K562 (cell line): Measurements from ENCODE around the gene UFC1. TPM values are rescaled to one million over a fixed set of nuclear protein-coding genes. Genes with fewer than 3 reads are reported as not detected.
A peak's percentile ranks its signal among the peaks of the same experiment; 100 is the strongest.

ENCODE experiments used
- ATF7 ChIP-seq: fragments of 450-650 bp; IDR thresholded peaks from 2 replicates; pipeline ENCODE4 v1.7.1; 2014; ENCODE audit warnings: mild to moderate bottlenecking, moderate library complexity
- CCNT2 ChIP-seq: IDR thresholded peaks from 2 replicates; pipeline ENCODE4 v1.6.1; 2011; ENCODE audit warnings: borderline replicate concordance, low read depth, mild to moderate bottlenecking, moderate library complexity, mixed read lengths, low read length; ENCODE audit not compliant: insufficient read length; ENCODE audit errors: extremely low read depth
- DIDO1 ChIP-seq: fragments of 450-650 bp; IDR thresholded peaks from 2 replicates; pipeline ENCODE4 v1.6.1; 2016; ENCODE audit warnings: low read depth, missing biosample characterization, missing genetic modification characterization
- E2F3 ChIP-seq: fragments of 250-450 bp; sonication (Bioruptor Pico); IDR thresholded peaks from 2 replicates; pipeline ENCODE4 v1.4.0; 2020; ENCODE audit warnings: mild to moderate bottlenecking
- ERF ChIP-seq: fragments of 450-650 bp; formaldehyde crosslinking; IDR thresholded peaks from 2 replicates; pipeline ENCODE4 v1.4.0; 2020; ENCODE audit warnings: mild to moderate bottlenecking, mixed read lengths
- HEY1 ChIP-seq: fragments of 250-450 bp; sonication (Bioruptor Pico); IDR thresholded peaks from 2 replicates; pipeline ENCODE4 v1.5.0; 2020; ENCODE audit warnings: mild to moderate bottlenecking, moderate library complexity, borderline replicate concordance
- HNRNPL ChIP-seq: fragments of 200-400 bp; formaldehyde crosslinking; IDR thresholded peaks from 2 replicates; pipeline ENCODE4 v1.6.1; 2017; ENCODE audit warnings: low read depth, mild to moderate bottlenecking, low read length
- MAFG ChIP-seq: fragments of 450-650 bp; conservative IDR thresholded peaks from 2 replicates; pipeline ENCODE4 v1.6.1; 2016; ENCODE audit warnings: missing genetic modification characterization, missing compliant biosample characterization
- NCOA1 ChIP-seq: fragments of 450-650 bp; IDR thresholded peaks from 2 replicates; pipeline ENCODE4 v1.6.1; 2016; ENCODE audit warnings: low read depth
- PTBP1 ChIP-seq: fragments of 200-400 bp; formaldehyde crosslinking; IDR thresholded peaks from 2 replicates; pipeline ENCODE4 v1.6.1; 2017; ENCODE audit warnings: low read depth, low read length
- TRIM24 ChIP-seq, 2 experiments: fragments of 450-650 bp; IDR thresholded peaks; 2 replicates each; pipeline ENCODE4 v1.6.1; 2016
- YY1 ChIP-seq, 3 experiments: IDR thresholded peaks; 2 replicates each; pipeline ENCODE4 v1.6.1; 2011; ENCODE audit warnings: low read length in 2 of 3, mild to moderate bottlenecking in 2 of 3, moderate library complexity in 2 of 3, borderline replicate concordance in 1 of 3, control low read depth in 1 of 3, low read depth in 1 of 3; ENCODE audit not compliant: insufficient read depth in 3 of 3, insufficient replicate concordance in 2 of 3, control insufficient read depth in 1 of 3, insufficient read length in 1 of 3; ENCODE audit errors: extremely low read depth in 1 of 3
- ZNF133 ChIP-seq: fragments of 250-450 bp; sonication (Bioruptor Pico); IDR thresholded peaks from 2 replicates; pipeline ENCODE4 v1.4.0; 2020; ENCODE audit warnings: mild to moderate bottlenecking
- ZNF134 ChIP-seq: fragments of 250-450 bp; sonication (Bioruptor Pico); conservative IDR thresholded peaks from 2 replicates; pipeline ENCODE4 v1.4.0; 2020
- ZNF143 ChIP-seq: sonication (generic); formaldehyde crosslinking; IDR thresholded peaks from 2 replicates; pipeline ENCODE4 v1.9.0; 2022; ENCODE audit warnings: mild to moderate bottlenecking, missing genetic modification reagents
- ZNF444 ChIP-seq: fragments of 250-450 bp; sonication (Bioruptor Pico); IDR thresholded peaks from 2 replicates; pipeline ENCODE4 v1.4.0; 2020; ENCODE audit warnings: mild to moderate bottlenecking, moderate library complexity
- ZNF583 ChIP-seq: fragments of 250-450 bp; sonication (Bioruptor Pico); IDR thresholded peaks from 2 replicates; pipeline ENCODE4 v1.4.0; 2020
- ZNF584 ChIP-seq: fragments of 200-800 bp; sonication (Bioruptor generic); IDR thresholded peaks from 2 replicates; pipeline ENCODE4 v1.6.1; 2016; ENCODE audit warnings: low read depth, mild to moderate bottlenecking, missing genetic modification characterization, missing compliant biosample characterization
- ZNF699 ChIP-seq: fragments of 250-450 bp; sonication (Bioruptor Pico); IDR thresholded peaks from 2 replicates; pipeline ENCODE4 v1.8.0; 2021; ENCODE audit warnings: mild to moderate bottlenecking, moderate library complexity; ENCODE audit not compliant: insufficient replicate concordance
- polyA plus RNA-seq, 8 experiments: library from polyadenylated mRNA; depleted of rRNA in 4 of 8; stranded (reverse) in 5 of 8; unstranded in 3 of 8; fragments of >200 nt; fragmentation: Nextera tagmentation in 2 of 8; fragmentation: Illumina TruSeq in 1 of 8; extraction: Ambion mirVana in 2 of 8; extraction: Trizol in 1 of 8; gene quantifications; 2 replicates each; pipeline versions ENCODE4 v1.2.1 to v1.2.3, GENCODE V29; 2011 to 2014; ENCODE audit warnings: inconsistent platforms in 1 of 8, missing spikeins in 1 of 8
- total RNA-seq, 7 experiments: library from RNA; depleted of rRNA in 6 of 7; stranded (reverse); fragments of >200 nt in 6 of 7; fragmentation: Illumina TruSeq in 2 of 7; extraction: Trizol in 2 of 7; gene quantifications; 2 replicates each; pipeline versions ENCODE4 v1.2.1 to v1.2.3, GENCODE V29; 2011 to 2021; ENCODE audit warnings: low replicate concordance in 1 of 7
- TF ChIP-seq, protein P1 (sequence below), 2 experiments: IDR thresholded peaks in 1 of 2; conservative IDR thresholded peaks in 1 of 2; 2 replicates each; pipeline ENCODE4 v1.6.1; 2016; ENCODE audit warnings: low read depth in 2 of 2, mild to moderate bottlenecking in 1 of 2, missing compliant biosample characterization in 1 of 2, missing genetic modification characterization in 1 of 2, moderate library complexity in 1 of 2
- TF ChIP-seq, protein P2 (sequence below): fragments of 450-650 bp; formaldehyde crosslinking; IDR thresholded peaks from 2 replicates; pipeline ENCODE4 v1.4.0; 2020; ENCODE audit warnings: mild to moderate bottlenecking, mixed read lengths
- TF ChIP-seq, protein P3 (sequence below): fragments of 450-650 bp; conservative IDR thresholded peaks from 2 replicates; pipeline ENCODE4 v1.6.1; 2016; ENCODE audit warnings: missing genetic modification characterization, low read depth, mild to moderate bottlenecking, missing compliant biosample characterization, moderate library complexity

The UFC1 gene
- total and polyA plus RNA-seq, 9 of the 15 experiments (the other 6 are each of a cell fraction or from before 2014, with no cell fraction given): 92.8 to 220 (median 161) TPM

DNA sequence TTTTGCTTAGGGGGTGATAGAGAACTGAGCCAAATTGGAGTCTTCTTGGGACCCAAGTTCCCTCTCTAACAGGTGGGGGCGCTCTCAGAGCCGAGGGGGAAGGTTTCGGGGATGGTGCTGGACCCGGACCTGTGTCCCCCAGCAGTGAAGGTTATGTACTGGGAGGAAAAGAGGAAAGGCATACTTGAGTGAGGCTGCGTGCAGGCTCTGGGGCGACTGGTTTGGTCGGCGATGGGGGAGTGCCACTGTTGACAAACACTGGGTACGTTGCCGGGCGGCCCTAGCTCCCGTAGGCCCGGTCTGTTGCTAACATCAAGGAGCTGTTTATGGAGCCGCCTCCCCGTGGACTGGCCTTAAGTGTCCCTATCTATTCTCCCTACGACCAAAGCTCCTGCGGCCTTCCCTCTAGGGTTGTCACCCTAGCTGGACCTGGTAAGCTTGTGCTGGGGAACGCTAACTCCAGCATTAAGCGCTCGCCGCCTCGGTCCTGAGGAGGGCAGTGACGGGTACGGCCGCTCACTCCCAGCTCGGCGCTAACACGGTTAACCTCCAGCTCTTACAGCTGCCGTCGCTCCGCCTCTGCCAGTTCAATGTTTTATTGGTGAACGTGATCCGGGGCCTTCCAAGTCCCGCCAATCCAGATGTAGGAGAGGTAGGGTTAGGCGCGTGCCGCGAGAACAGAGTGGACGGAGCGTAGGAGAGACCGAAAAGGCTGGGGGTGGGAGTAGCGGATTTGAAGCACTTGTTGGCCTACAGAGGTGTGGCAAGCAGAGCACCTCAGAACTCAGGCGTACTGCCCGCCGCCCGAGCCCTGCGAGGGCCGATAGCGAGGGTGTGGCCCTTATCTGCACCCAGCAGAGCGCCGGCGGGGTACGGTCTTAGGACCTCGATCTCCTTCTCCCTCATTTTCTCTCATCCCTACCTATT is 12.2 kb downstream of the UFC1 start, which contains the start of gene PPOX (continued):
- TF ChIP-seq, protein P1, sequence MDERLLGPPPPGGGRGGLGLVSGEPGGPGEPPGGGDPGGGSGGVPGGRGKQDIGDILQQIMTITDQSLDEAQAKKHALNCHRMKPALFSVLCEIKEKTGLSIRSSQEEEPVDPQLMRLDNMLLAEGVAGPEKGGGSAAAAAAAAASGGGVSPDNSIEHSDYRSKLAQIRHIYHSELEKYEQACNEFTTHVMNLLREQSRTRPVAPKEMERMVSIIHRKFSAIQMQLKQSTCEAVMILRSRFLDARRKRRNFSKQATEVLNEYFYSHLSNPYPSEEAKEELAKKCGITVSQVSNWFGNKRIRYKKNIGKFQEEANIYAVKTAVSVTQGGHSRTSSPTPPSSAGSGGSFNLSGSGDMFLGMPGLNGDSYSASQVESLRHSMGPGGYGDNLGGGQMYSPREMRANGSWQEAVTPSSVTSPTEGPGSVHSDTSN (CRISPR knock-in tag; IDR thresholded peaks at IDR 0.05; ENCODE audit: low read depth): no peak
- TF ChIP-seq, protein P1 (tag; conservative IDR thresholded peaks at IDR 0.05; ENCODE audit: low read depth): no peak
- TF ChIP-seq YY1 (IDR thresholded peaks at IDR 0.05; ENCODE audit: borderline replicate concordance in 1 of 3, control insufficient read depth in 1 of 3, extremely low read depth in 1 of 3, insufficient read depth in 3 of 3, insufficient read length in 1 of 3, insufficient replicate concordance in 2 of 3, low read depth in 1 of 3, low read length in 2 of 3) (peak in 1 of 3 experiments; percentile 32), ATF7 (peak; percentile 87), ZNF134 (CRISPR knock-in tag) (no peak), PTBP1 (no peak), ZNF583 (CRISPR knock-in tag) (no peak), MAFG (tag) (no peak), ERF (CRISPR knock-in tag) (no peak; the same call in 1 of the 2 replicates), ZNF143 (no peak), E2F3 (no peak), NCOA1 (peak; percentile 89), ZNF584 (CRISPR knock-in tag) (no peak), ZNF133 (CRISPR knock-in tag) (no peak), TRIM24 (IDR thresholded peaks at IDR 0.05) (peak; percentile 79 to 89), ZNF444 (CRISPR knock-in tag) (no peak), DIDO1 (no peak), HNRNPL (no peak), ZNF699 (CRISPR knock-in tag) (no peak), CCNT2 (peak; percentile 100), HEY1 (CRISPR knock-in tag) (no peak)
- TF ChIP-seq, protein P2, sequence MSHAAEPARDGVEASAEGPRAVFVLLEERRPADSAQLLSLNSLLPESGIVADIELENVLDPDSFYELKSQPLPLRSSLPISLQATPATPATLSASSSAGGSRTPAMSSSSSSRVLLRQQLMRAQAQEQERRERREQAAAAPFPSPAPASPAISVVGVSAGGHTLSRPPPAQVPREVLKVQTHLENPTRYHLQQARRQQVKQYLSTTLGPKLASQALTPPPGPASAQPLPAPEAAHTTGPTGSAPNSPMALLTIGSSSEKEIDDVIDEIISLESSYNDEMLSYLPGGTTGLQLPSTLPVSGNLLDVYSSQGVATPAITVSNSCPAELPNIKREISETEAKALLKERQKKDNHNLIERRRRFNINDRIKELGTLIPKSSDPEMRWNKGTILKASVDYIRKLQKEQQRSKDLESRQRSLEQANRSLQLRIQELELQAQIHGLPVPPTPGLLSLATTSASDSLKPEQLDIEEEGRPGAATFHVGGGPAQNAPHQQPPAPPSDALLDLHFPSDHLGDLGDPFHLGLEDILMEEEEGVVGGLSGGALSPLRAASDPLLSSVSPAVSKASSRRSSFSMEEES (CRISPR knock-in tag): no peak
- TF ChIP-seq, protein P3, sequence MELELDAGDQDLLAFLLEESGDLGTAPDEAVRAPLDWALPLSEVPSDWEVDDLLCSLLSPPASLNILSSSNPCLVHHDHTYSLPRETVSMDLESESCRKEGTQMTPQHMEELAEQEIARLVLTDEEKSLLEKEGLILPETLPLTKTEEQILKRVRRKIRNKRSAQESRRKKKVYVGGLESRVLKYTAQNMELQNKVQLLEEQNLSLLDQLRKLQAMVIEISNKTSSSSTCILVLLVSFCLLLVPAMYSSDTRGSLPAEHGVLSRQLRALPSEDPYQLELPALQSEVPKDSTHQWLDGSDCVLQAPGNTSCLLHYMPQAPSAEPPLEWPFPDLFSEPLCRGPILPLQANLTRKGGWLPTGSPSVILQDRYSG (tag): no peak; the same call in 1 of the 2 replicates
